ENCODE measurements around the gene VWCE.
A peak's percentile ranks its signal among the peaks of the same experiment; 100 is the strongest.

Gene VWCE

GRCh38 chr11:61329871-61330270 is 34.8 kb upstream of the VWCE start:
- DNase-seq = no peak

- DNase-seq = no peak
Observed at GRCh38 chr11:61328351-61328750, 33.2 kb upstream of the VWCE start.

- DNase-seq = no peak
Observed at GRCh38 chr11:61327669-61328071, 32.6 kb upstream of the VWCE start.

GRCh38 chr11:61325649-61326414 is 30.7 kb upstream of the VWCE start:
- DNase-seq = no peak

GRCh38 chr11:61315260-61315659 is 20.1 kb upstream of the VWCE start:
- DNase-seq = no peak

GRCh38 chr11:61310749-61311148 is 15.6 kb upstream of the VWCE start:
- no peak for DNase-seq

- DNase-seq = no peak
Observed at GRCh38 chr11:61309739-61310138, 14.6 kb upstream of the VWCE start.

- no peak for DNase-seq
Observed at GRCh38 chr11:61309141-61309540, 14.0 kb upstream of the VWCE start.

GRCh38 chr11:61307354-61307753 is 12.2 kb upstream of the VWCE start:
- DNase-seq = no peak

- DNase-seq = no peak
Observed at GRCh38 chr11:61306221-61306620, 11.1 kb upstream of the VWCE start.

- no peak for DNase-seq
Observed at GRCh38 chr11:61305417-61305816, 10.3 kb upstream of the VWCE start.

GRCh38 chr11:61303725-61304124 is 8.6 kb upstream of the VWCE start:
- no peak for DNase-seq

GRCh38 chr11:61302550-61302949 is 7.4 kb upstream of the VWCE start:
- DNase-seq = no peak

GRCh38 chr11:61298663-61299244 is 3.6 kb upstream of the VWCE start:
- no peak for DNase-seq

- DNase-seq = no peak
Observed at GRCh38 chr11:61297746-61298145, 2.6 kb upstream of the VWCE start.

GRCh38 chr11:61297341-61297740 is 2.2 kb upstream of the VWCE start:
- no peak for DNase-seq

- no peak for DNase-seq
Observed at GRCh38 chr11:61295596-61295926, 445 bp upstream of the VWCE start.

GRCh38 chr11:61293867-61294716 is 1.0 kb downstream of the VWCE start:
- DNase-seq = peak; percentile 44

- no peak for DNase-seq
Observed at GRCh38 chr11:61292356-61292755, 2.8 kb downstream of the VWCE start.

- DNase-seq = no peak
Observed at GRCh38 chr11:61290905-61291690, 4.0 kb downstream of the VWCE start.

GRCh38 chr11:61287338-61287977 is 7.7 kb downstream of the VWCE start:
- no peak for DNase-seq

GRCh38 chr11:61283613-61284012 is 11.5 kb downstream of the VWCE start:
- no peak for DNase-seq

Measured in stimulated activated CD4-positive, alpha-beta T cell treated with anti-CD3 and anti-CD28 coated beads, Interleukin-4, amount 100 ng/mL, for 24 hours (primary cell).